Testis (tissue), 3 donors: ENCODE measurements around the gene PIGO. TPM values are rescaled to one million over a fixed set of nuclear protein-coding genes. Genes with fewer than 3 reads are reported as not detected.

ENCODE experiments used
- DNase-seq: peaks from one replicate; pipeline ENCODE4 v3.0.0-alpha.2; 2019
- H3K27ac ChIP-seq, 2 donors: fragments of 200-600 bp; sonication (generic); one replicate each; pipeline ENCODE4 v1.5.1; 2019
- H3K27me3 ChIP-seq: fragments of 200-600 bp; sonication (generic); one replicate; pipeline ENCODE4 v1.5.1; 2019
- H3K36me3 ChIP-seq: fragments of 200-600 bp; sonication (generic); one replicate; pipeline ENCODE4 v1.5.1; 2017; ENCODE audit warnings: low read depth; ENCODE audit errors: missing control alignments
- H3K4me1 ChIP-seq: fragments of 200-600 bp; sonication (generic); one replicate; pipeline ENCODE4 v1.5.1; 2019
- H3K4me3 ChIP-seq, 2 donors: fragments of 200-600 bp; sonication (generic); one replicate each; pipeline ENCODE4 v1.5.1; 2017 to 2019
- H3K9me3 ChIP-seq: fragments of 200-600 bp; sonication (generic); one replicate; pipeline ENCODE4 v1.5.1; 2017
- POLR2A ChIP-seq: fragments of 450-650 bp; IDR thresholded peaks from one replicate; pipeline ENCODE4 v1.6.1; 2017; ENCODE audit warnings: antibody characterized with exemption, mild to moderate bottlenecking, moderate library complexity
- WGBS, 2 donors: methylation state at CpG; one replicate each; pipeline ENCODE4 v1.1.5; 2018; 5-methylcytosine and 5-hydroxymethylcytosine counted together
- intact Hi-C: fragments of 100-400 bp; cut with DNase I; formaldehyde crosslinking; loops from one replicate; pipeline ENCODE4 v1.15.1; 2023; ENCODE audit warnings: low total_unique reads
- polyA plus RNA-seq: library from polyadenylated mRNA; stranded (reverse); fragments of 350-450 nt; fragmentation: Illumina TruSeq; extraction: RNeasy Lipid Tissue Mini Kit (QIAGEN cat#74804); gene quantifications from one replicate; pipeline ENCODE4 v1.2.3, GENCODE V29; 2014; ENCODE audit warnings: low read depth, low replicate concordance; ENCODE audit not compliant: insufficient read depth
- total RNA-seq, 2 donors: library from RNA; depleted of rRNA; stranded (reverse); fragments of >200 nt; gene quantifications; one replicate each; pipeline ENCODE4 v1.2.3, GENCODE V29; 2016
- TF ChIP-seq, protein P1 (sequence below), 3 experiments: fragments of 450-650 bp in 2 of 3; fragments of 200-600 bp in 1 of 3; sonication (generic) in 1 of 3; IDR thresholded peaks; one replicate each; pipeline ENCODE4 v1.5.1; 2016 to 2019; ENCODE audit warnings: antibody characterized with exemption in 3 of 3, mild to moderate bottlenecking in 2 of 3, moderate library complexity in 1 of 3

The PIGO gene
- total and polyA plus RNA-seq, 3 donors from 2014 or later, result 27.6 to 41.4 (median 33.1) TPM

DNA sequence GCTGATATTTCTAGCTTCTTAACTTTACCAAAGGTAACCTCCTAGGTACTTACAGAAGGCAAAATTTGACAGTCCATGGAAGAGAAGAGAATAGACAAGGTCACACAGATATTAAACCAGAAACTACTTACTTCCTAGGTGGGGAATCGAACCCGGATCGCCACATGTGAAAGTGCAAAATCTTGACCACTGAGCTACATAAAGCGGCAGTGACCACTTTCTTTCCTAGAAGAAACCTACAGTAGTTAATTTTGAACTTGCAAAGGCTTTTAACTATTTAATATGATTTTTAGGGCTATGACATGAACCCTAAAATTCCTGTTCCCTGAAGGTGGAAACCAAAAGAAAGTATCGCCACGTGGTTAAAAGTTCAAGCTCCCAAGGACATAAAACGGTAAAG is 39.6 kb upstream of the PIGO start:
- Histone ChIP-seq H3K27ac (no peak overlapping the region), H3K36me3 (no peaks in the 10 kb centered on the region), H3K4me1 (no peaks in the 10 kb centered on the region), H3K27me3 (no peaks in the 10 kb centered on the region), H3K4me3 (no peak overlapping the region), H3K9me3 (no peaks in the 10 kb centered on the region)
- 88 to 89% methylated on average over 7 of the region's 7 CpGs for WGBS, 2 donors
- TF ChIP-seq, protein P1, sequence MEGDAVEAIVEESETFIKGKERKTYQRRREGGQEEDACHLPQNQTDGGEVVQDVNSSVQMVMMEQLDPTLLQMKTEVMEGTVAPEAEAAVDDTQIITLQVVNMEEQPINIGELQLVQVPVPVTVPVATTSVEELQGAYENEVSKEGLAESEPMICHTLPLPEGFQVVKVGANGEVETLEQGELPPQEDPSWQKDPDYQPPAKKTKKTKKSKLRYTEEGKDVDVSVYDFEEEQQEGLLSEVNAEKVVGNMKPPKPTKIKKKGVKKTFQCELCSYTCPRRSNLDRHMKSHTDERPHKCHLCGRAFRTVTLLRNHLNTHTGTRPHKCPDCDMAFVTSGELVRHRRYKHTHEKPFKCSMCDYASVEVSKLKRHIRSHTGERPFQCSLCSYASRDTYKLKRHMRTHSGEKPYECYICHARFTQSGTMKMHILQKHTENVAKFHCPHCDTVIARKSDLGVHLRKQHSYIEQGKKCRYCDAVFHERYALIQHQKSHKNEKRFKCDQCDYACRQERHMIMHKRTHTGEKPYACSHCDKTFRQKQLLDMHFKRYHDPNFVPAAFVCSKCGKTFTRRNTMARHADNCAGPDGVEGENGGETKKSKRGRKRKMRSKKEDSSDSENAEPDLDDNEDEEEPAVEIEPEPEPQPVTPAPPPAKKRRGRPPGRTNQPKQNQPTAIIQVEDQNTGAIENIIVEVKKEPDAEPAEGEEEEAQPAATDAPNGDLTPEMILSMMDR (IDR thresholded peaks at IDR 0.05), result no peak
- no peak for TF ChIP-seq POLR2A
- intact Hi-C loops, result no loop called here
- DNase-seq, result no peak

DNA sequence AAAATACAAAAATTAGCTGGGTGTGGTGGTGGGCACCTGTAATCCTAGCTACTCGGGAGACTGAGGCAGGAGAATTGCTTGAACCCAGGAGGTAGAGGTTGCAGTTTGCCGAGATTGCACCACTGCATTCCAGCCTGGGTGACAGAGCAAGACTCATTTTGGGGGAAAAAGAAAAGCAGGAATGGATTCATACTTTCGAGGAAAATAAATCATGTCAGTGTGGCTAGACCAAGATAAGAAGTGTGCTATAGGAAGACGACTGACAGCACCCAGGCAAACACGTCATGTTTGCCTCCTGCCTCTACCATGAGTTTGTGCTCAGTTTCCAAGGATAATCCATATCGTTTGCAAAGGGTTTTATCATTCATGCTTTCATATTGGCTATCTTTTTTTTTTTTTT is 38.5 kb upstream of the PIGO start:
- no peak overlapping the region for H3K27ac ChIP-seq
- TF ChIP-seq, protein P1 (IDR thresholded peaks at IDR 0.05), result no peak
- no peak for TF ChIP-seq POLR2A
- 78 to 81% methylated on average over 6 of the region's 6 CpGs for WGBS, 2 donors
- H3K27me3 ChIP-seq, result no peaks in the 10 kb centered on the region
- no peaks in the 10 kb centered on the region for H3K4me1 ChIP-seq
- DNase-seq, result no peak
- no peaks in the 10 kb centered on the region for H3K36me3 ChIP-seq
- H3K4me3 ChIP-seq, result no peak overlapping the region
- intact Hi-C loops, result no loop called here
- H3K9me3 ChIP-seq, result no peaks in the 10 kb centered on the region

DNA sequence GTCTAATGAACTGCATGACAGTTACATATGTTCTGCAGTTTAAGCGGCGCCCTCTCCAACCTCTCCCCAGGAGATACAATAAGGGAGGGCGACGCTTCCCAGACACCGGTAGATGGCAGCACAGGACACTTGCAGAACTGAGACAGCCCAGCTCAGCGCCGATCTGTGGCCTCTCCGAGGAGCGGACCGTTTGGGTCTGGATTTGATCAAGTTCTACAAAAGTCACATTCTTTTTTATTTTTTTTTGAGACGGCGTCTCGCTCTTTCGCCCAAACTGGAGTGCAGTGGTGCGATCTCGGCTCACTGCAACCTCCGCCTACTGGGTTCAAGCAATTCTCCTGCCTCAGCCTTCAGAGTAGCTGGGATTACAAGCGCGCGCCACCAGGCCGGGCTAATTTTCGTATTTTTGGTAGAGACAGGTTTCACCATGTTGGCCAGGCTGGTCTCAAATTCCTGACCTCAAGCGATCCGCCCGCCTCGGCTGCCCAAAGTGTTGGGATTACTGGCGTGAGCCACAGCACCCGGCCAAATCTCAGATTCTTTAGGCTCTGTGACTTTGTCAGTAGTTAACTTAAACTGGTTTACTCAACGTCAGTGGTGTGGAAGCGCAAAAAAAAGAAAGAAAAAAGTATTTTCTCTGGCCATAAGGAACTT is 20.6 kb upstream of the PIGO start:
- 13 to 16% methylated on average over 30 of the region's 30 CpGs for WGBS, 2 donors

DNA sequence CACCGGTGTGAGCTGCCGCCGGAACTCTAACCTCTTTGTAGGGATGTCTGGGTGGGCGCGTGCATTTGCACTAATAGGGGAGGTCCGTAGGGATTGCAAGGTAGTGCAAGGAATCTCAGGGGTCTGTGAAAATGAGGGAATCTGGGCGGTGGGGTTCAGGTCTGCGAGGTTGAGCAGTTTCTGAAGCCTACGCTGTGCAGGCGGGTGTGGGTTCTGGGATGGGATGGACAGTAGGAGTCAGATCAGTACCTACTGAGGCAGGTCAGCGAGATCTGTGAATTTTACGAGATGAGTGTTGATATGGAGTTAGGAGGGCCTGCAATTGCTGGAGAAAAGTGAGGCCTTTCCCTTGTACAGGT is 20.1 kb upstream of the PIGO start:
- WGBS, 2 donors, result 0% methylated on average over 12 of the region's 12 CpGs
- Histone ChIP-seq H3K4me1 (peaks cover 33% of the 10 kb centered on the region), H3K4me3 (peak overlapping the region; percentile 50 to 65), H3K36me3 (no peaks in the 10 kb centered on the region), H3K27ac (peak overlapping the region; percentile 69 to 94), H3K27me3 (no peaks in the 10 kb centered on the region), H3K9me3 (no peaks in the 10 kb centered on the region)
- intact Hi-C loops, result loop anchor here (10.0 kb wide), 2 partner anchors 358 to 438 kb away; no protein-coding TSS in a partner anchor
- DNase-seq, result no peak
- TF ChIP-seq, protein P1 (IDR thresholded peaks at IDR 0.05), result no peak
- TF ChIP-seq POLR2A, result no peak

More for the DNA sequence above, 20.6 kb upstream of the PIGO start:
- Histone ChIP-seq H3K4me3 (peak overlapping the region; percentile 50 to 65), H3K36me3 (no peaks in the 10 kb centered on the region), H3K27ac (peak overlapping the region; percentile 69 to 94), H3K27me3 (no peaks in the 10 kb centered on the region), H3K4me1 (peaks cover 29% of the 10 kb centered on the region), H3K9me3 (no peaks in the 10 kb centered on the region)
- TF ChIP-seq, protein P1 (IDR thresholded peaks at IDR 0.05), result peak; percentile 79 to 89 (median 82)
- TF ChIP-seq POLR2A, result no peak
- intact Hi-C loops, result loop anchor here (10.0 kb wide), 2 partner anchors 358 to 438 kb away; no protein-coding TSS in a partner anchor
- DNase-seq, result peak; percentile 97
